ENCODE results near the gene FLNC.

The FLNC gene

DNA sequence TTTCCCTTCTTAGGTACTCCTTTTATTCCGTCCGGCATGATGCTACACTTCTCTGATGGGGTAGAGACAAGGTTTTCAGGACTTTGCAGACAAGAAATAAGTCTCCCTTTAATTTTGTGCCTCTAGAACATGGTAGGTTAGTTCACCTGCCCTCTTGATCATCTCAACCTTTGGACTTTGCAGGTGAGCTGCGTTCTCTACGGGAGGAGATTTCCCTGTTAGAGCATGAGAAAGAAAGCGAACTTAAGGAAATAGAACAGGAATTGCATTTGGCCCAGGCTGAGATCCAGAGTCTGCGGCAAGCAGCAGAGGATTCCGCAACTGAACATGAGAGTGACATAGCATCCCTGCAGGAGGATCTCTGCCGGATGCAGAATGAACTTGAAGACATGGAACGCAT is 29.2 kb upstream of the FLNC start:
- peaks cover 0 to 4% of the 10 kb centered on the region in 2 donors for H3K4me1 ChIP-seq (ENCODE audit: control insufficient read depth in 1 of 2, insufficient read depth in 2 of 2, low read length in 2 of 2)
- H3K4me3 ChIP-seq (ENCODE audit: low read depth in 1 of 2, low read length in 2 of 2) = peak overlapping the region; percentile 9 to 19
- no peak overlapping the region for H3K9ac ChIP-seq (ENCODE audit: low read depth in 1 of 2, low read length in 2 of 2)
- no peak overlapping the region for H3K27ac ChIP-seq (ENCODE audit: low read depth, low read length)
- no peaks in the 10 kb centered on the region for H3K36me3 ChIP-seq (ENCODE audit: control insufficient read depth in 1 of 2, insufficient read depth in 2 of 2, low read length in 2 of 2)
- no peaks in the 10 kb centered on the region for H3K27me3 ChIP-seq (ENCODE audit: control insufficient read depth in 1 of 2, insufficient read depth in 2 of 2, low read length in 2 of 2)
- H3K9me3 ChIP-seq (ENCODE audit: control insufficient read depth in 1 of 2, low read length in 2 of 2) = no peaks in the 10 kb centered on the region

DNA sequence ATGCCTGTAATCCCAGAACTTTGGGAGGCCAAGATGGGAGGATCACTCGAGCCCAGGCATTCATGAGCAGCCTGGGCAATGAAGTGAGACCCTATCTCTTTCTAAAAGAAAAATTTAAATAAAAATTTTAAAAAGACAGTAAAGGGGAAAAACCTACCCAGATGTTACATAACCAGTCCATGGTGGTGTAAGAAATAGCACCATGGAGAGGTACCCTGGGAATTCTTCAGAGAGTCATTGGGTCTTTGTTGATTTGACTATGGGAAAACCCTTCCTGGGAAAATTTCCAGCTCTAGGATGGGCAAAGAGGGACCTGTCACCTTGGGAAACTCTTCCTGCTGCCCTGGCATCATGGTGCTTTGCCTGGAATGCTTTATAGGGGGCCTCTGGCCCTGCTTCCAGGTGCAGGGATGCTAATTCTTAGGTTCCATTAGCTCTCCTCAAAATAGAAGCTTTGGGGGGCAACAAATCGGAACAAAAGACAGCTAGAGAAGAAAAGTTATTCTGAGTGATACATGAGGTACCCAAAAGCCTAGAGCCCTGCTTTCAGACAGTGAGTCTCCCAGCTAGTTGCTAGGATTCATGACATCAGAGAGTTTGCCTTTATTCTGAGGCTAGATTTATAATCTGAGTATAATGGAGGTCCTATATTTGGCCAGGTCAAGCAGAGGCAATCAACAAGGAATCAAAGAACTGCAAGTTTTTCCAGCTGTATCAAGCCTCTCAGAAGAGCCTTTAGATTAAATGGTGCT is 28.4 kb upstream of the FLNC start:
- Histone ChIP-seq H3K4me3 (ENCODE audit: low read depth in 1 of 2, low read length in 2 of 2) (no peak overlapping the region), H3K4me1 (ENCODE audit: control insufficient read depth in 1 of 2, insufficient read depth in 2 of 2, low read length in 2 of 2) (peaks cover 0 to 4% of the 10 kb centered on the region in 2 donors), H3K27ac (ENCODE audit: low read depth, low read length) (no peak overlapping the region), H3K9me3 (ENCODE audit: control insufficient read depth in 1 of 2, low read length in 2 of 2) (no peaks in the 10 kb centered on the region), H3K27me3 (ENCODE audit: control insufficient read depth in 1 of 2, insufficient read depth in 2 of 2, low read length in 2 of 2) (peaks cover 0 to 3% of the 10 kb centered on the region in 2 donors), H3K36me3 (ENCODE audit: control insufficient read depth in 1 of 2, insufficient read depth in 2 of 2, low read length in 2 of 2) (no peaks in the 10 kb centered on the region), H3K9ac (ENCODE audit: low read depth in 1 of 2, low read length in 2 of 2) (no peak overlapping the region)

DNA sequence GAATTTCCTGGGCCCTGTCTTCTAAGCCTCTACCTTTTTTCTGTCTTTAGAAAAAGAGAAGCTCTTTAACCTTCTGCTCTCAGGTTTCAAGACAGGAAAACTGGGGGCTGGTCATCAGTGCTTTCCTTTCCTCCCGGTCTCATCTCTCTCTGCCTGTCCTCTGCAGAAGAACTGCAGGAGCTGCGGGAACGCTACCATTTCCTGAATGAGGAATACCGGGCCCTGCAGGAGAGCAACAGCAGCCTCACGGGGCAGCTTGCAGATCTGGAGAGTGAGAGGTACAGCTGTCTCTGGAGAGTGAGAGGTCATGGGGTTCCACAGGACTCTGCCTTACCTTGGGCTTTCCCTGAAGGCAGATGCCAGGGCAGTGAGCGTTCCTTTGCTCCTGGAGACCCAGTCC is 25.7 kb upstream of the FLNC start:
- H3K36me3 ChIP-seq (ENCODE audit: control insufficient read depth in 1 of 2, insufficient read depth in 2 of 2, low read length in 2 of 2) = no peaks in the 10 kb centered on the region
- no peak overlapping the region for H3K9ac ChIP-seq (ENCODE audit: low read depth in 1 of 2, low read length in 2 of 2)
- H3K27me3 ChIP-seq (ENCODE audit: control insufficient read depth in 1 of 2, insufficient read depth in 2 of 2, low read length in 2 of 2) = peaks cover 0 to 3% of the 10 kb centered on the region in 2 donors

DNA sequence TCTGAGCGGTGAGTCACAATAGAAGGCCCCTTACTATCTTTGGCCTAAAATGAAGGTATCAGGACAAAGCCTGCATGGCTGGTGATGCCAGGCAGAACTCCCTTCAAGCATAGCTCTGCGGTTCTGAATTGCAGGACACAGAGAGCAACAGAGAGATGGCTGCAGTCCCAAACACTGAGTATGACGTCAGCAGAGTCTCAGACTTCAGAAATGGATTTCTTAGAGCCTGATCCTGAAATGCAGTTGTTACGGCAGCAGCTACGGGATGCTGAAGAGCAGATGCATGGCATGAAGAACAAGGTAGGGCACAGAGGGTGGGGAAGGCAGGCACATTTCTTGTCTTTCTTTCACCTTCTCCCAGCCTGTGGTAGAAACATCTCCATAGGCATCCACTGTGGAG is 25.0 kb upstream of the FLNC start:
- Histone ChIP-seq H3K4me3 (ENCODE audit: low read depth in 1 of 2, low read length in 2 of 2) (no peak overlapping the region), H3K36me3 (ENCODE audit: control insufficient read depth in 1 of 2, insufficient read depth in 2 of 2, low read length in 2 of 2) (no peaks in the 10 kb centered on the region), H3K27ac (ENCODE audit: low read depth, low read length) (no peak overlapping the region), H3K4me1 (ENCODE audit: control insufficient read depth in 1 of 2, insufficient read depth in 2 of 2, low read length in 2 of 2) (peaks cover 0 to 4% of the 10 kb centered on the region in 2 donors), H3K9ac (ENCODE audit: low read depth in 1 of 2, low read length in 2 of 2) (no peak overlapping the region), H3K27me3 (ENCODE audit: control insufficient read depth in 1 of 2, insufficient read depth in 2 of 2, low read length in 2 of 2) (peaks cover 0 to 3% of the 10 kb centered on the region in 2 donors), H3K9me3 (ENCODE audit: control insufficient read depth in 1 of 2, low read length in 2 of 2) (no peaks in the 10 kb centered on the region)

More for the DNA sequence above, 25.7 kb upstream of the FLNC start:
- Histone ChIP-seq H3K4me1 (ENCODE audit: control insufficient read depth in 1 of 2, insufficient read depth in 2 of 2, low read length in 2 of 2) (peaks cover 0 to 4% of the 10 kb centered on the region in 2 donors), H3K9me3 (ENCODE audit: control insufficient read depth in 1 of 2, low read length in 2 of 2) (no peaks in the 10 kb centered on the region), H3K4me3 (ENCODE audit: low read depth in 1 of 2, low read length in 2 of 2) (no peak overlapping the region), H3K27ac (ENCODE audit: low read depth, low read length) (no peak overlapping the region)

DNA sequence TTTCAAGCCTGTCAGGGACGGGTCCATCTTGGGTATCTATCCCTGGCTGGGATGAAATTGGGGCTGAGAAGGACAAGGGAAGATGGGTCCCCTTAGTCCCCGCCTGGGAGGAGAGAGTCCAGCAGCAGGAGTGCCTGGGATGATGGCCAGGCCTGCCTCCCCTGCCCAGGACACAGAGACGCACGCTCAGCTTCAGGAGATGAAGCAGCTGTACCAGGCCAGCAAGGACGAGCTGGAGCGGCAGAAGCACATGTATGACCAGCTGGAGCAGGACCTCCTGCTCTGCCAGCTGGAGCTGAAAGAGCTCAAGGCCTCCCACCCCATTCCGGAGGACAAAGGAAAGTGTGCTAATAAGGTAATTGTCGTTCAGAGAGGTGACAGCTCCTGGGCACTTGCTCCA is 23.0 kb upstream of the FLNC start:
- Histone ChIP-seq H3K9ac (ENCODE audit: low read depth in 1 of 2, low read length in 2 of 2) (no peak overlapping the region), H3K4me3 (ENCODE audit: low read depth in 1 of 2, low read length in 2 of 2) (no peak overlapping the region), H3K9me3 (ENCODE audit: control insufficient read depth in 1 of 2, low read length in 2 of 2) (no peaks in the 10 kb centered on the region), H3K36me3 (ENCODE audit: control insufficient read depth in 1 of 2, insufficient read depth in 2 of 2, low read length in 2 of 2) (no peaks in the 10 kb centered on the region), H3K27me3 (ENCODE audit: control insufficient read depth in 1 of 2, insufficient read depth in 2 of 2, low read length in 2 of 2) (peaks cover 0 to 3% of the 10 kb centered on the region in 2 donors), H3K27ac (ENCODE audit: low read depth, low read length) (no peak overlapping the region), H3K4me1 (ENCODE audit: control insufficient read depth in 1 of 2, insufficient read depth in 2 of 2, low read length in 2 of 2) (no peaks in the 10 kb centered on the region)

DNA sequence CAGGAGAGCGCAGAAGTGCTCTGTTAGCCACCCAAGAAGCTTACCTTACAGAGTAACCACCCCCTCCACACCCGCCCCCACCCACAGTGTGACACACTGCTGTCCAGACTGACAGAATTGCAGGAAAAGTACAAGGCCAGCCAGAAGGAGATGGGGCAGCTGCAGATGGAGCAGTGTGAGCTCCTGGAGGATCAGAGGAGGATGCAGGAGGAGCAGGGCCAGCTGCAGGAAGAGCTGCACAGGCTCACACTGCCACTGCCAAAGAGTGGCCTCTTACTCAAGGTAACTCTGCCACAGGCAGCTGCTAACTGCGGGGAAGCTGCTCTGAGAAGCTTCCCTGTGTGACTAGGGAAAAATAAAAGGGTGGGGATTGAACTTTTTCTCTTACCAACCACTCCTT is 20.8 kb upstream of the FLNC start:
- peaks cover 0 to 3% of the 10 kb centered on the region in 2 donors for H3K27me3 ChIP-seq (ENCODE audit: control insufficient read depth in 1 of 2, insufficient read depth in 2 of 2, low read length in 2 of 2)
- peaks cover 0 to 7% of the 10 kb centered on the region in 2 donors for H3K4me1 ChIP-seq (ENCODE audit: control insufficient read depth in 1 of 2, insufficient read depth in 2 of 2, low read length in 2 of 2)
- no peak overlapping the region for H3K27ac ChIP-seq (ENCODE audit: low read depth, low read length)
- no peak overlapping the region for H3K9ac ChIP-seq (ENCODE audit: low read depth in 1 of 2, low read length in 2 of 2)
- H3K9me3 ChIP-seq (ENCODE audit: control insufficient read depth in 1 of 2, low read length in 2 of 2) = no peaks in the 10 kb centered on the region
- no peaks in the 10 kb centered on the region for H3K36me3 ChIP-seq (ENCODE audit: control insufficient read depth in 1 of 2, insufficient read depth in 2 of 2, low read length in 2 of 2)
- no peak overlapping the region for H3K4me3 ChIP-seq (ENCODE audit: low read depth in 1 of 2, low read length in 2 of 2)

DNA sequence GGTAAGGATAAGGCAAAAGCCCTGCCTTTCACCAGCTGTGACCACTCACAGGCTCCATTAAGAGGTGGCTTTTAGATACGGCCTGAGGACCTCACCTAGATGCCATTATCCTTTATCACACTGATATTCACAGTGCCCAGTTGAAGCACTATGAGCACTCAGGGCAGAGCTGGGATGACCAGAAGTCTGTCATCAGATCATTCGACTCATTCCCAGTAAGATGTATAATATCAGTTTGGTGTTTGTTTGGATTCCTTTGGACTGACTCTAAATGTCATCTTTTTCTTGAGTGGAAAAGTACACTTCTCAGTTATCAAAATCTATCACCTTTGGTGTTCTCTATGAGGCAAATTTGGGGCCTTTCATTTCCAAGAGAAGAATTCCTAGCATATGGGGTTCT is 19.7 kb upstream of the FLNC start:
- peaks cover 0 to 7% of the 10 kb centered on the region in 2 donors for H3K4me1 ChIP-seq (ENCODE audit: control insufficient read depth in 1 of 2, insufficient read depth in 2 of 2, low read length in 2 of 2)
- peaks cover 0 to 3% of the 10 kb centered on the region in 2 donors for H3K27me3 ChIP-seq (ENCODE audit: control insufficient read depth in 1 of 2, insufficient read depth in 2 of 2, low read length in 2 of 2)
- no peak overlapping the region for H3K9ac ChIP-seq (ENCODE audit: low read depth in 1 of 2, low read length in 2 of 2)
- H3K36me3 ChIP-seq (ENCODE audit: control insufficient read depth in 1 of 2, insufficient read depth in 2 of 2, low read length in 2 of 2) = no peaks in the 10 kb centered on the region
- no peak overlapping the region for H3K27ac ChIP-seq (ENCODE audit: low read depth, low read length)
- no peaks in the 10 kb centered on the region for H3K9me3 ChIP-seq (ENCODE audit: control insufficient read depth in 1 of 2, low read length in 2 of 2)
- H3K4me3 ChIP-seq (ENCODE audit: low read depth in 1 of 2, low read length in 2 of 2) = no peak overlapping the region

DNA sequence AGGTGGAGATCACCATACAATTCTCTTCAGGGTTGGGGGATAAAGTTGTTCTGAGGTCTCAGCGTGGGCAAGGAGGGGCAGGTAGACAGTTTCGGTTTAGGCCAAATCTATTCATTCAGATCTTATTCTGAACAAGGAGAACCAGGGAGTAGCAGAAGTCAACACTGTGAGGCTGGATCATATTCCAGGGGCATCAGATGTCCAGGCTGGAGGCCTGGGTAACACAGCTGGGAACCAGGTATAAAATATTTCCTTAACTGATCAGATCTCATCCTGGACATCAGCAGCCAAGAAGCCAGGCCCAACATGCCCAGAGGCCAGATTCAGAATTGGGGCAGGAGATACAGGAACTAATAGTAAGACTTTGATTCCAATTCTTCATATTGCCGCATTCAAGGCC is 19.2 kb upstream of the FLNC start:
- peaks cover 0 to 3% of the 10 kb centered on the region in 2 donors for H3K27me3 ChIP-seq (ENCODE audit: control insufficient read depth in 1 of 2, insufficient read depth in 2 of 2, low read length in 2 of 2)
- H3K4me1 ChIP-seq (ENCODE audit: control insufficient read depth in 1 of 2, insufficient read depth in 2 of 2, low read length in 2 of 2) = peaks cover 0 to 7% of the 10 kb centered on the region in 2 donors
- no peaks in the 10 kb centered on the region for H3K9me3 ChIP-seq (ENCODE audit: control insufficient read depth in 1 of 2, low read length in 2 of 2)
- no peak overlapping the region for H3K4me3 ChIP-seq (ENCODE audit: low read depth in 1 of 2, low read length in 2 of 2)
- no peaks in the 10 kb centered on the region for H3K36me3 ChIP-seq (ENCODE audit: control insufficient read depth in 1 of 2, insufficient read depth in 2 of 2, low read length in 2 of 2)
- H3K27ac ChIP-seq (ENCODE audit: low read depth, low read length) = no peak overlapping the region
- no peak overlapping the region for H3K9ac ChIP-seq (ENCODE audit: low read depth in 1 of 2, low read length in 2 of 2)

DNA sequence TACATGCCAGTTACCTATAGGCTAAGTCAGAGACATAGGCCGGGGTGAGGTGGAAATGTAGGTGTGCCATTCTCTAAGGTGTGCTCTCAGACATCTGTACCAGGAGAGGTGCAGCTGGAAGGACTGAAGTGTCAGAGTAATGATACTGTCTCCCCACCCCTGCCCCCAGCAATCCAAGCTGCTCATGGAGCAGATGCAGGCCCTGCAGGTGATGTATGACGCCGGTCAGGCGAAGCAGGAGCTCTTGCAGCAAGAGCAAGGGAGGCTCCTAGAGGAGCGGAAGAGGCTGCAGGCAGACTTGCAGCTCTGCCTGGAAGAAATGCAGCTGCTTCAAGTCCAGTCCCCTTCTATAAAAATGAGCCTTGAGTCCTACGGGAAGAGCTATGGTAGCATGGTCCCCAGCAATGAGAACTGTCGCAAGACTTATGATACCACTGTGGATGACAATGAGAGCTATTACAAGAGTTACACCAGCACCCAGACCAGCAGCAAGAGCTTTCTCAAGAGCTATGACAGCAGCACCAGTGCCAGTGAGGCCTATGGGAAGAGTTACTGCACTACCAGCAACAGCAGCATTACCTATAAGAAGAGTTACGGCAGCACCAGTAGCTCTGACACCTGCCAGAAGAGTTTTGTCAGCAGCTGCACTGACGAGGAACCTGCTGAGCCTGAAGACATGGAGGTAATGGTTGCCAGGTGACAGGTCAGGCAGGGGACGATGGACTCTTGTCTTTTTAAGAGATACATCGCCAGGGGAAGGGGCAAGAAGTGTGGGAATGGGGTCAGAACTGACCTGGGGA is 18.4 kb upstream of the FLNC start:
- Histone ChIP-seq H3K36me3 (ENCODE audit: control insufficient read depth in 1 of 2, insufficient read depth in 2 of 2, low read length in 2 of 2) (no peaks in the 10 kb centered on the region), H3K4me3 (ENCODE audit: low read depth in 1 of 2, low read length in 2 of 2) (no peak overlapping the region), H3K27me3 (ENCODE audit: control insufficient read depth in 1 of 2, insufficient read depth in 2 of 2, low read length in 2 of 2) (no peaks in the 10 kb centered on the region), H3K27ac (ENCODE audit: low read depth, low read length) (no peak overlapping the region), H3K9ac (ENCODE audit: low read depth in 1 of 2, low read length in 2 of 2) (no peak overlapping the region), H3K9me3 (ENCODE audit: control insufficient read depth in 1 of 2, low read length in 2 of 2) (no peaks in the 10 kb centered on the region), H3K4me1 (ENCODE audit: control insufficient read depth in 1 of 2, insufficient read depth in 2 of 2, low read length in 2 of 2) (peaks cover 0 to 7% of the 10 kb centered on the region in 2 donors)

DNA sequence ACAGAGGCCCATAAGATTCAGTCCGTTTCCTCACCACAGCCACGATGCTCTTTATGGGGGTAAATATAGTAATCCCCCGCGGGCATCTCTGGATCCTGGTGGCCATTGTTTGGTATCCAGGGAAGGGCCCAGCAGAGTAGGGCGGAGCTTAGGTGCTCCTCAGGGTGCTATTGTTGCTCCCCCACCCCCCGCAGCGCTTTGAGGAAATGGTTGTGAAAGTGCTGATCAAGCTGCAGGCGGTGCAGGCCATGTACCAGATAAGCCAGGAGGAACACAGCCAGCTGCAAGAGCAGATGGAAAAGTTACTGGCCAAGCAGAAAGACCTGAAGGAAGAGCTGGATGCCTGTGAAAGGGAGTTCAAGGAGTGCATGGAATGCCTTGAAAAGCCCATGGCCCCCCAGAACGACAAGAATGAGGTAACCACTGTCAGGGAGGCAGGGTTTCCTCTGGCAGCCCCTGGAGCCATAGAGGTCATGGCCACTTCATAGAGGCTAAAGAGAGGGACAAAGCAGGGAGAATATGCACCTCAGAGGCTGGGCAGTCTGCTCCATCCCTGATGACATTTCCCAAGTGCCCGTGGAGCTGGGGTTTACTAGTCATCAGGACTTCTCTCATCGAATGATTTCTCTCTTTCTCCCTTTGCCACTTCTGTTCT is 17.6 kb upstream of the FLNC start:
- Histone ChIP-seq H3K27me3 (ENCODE audit: control insufficient read depth in 1 of 2, insufficient read depth in 2 of 2, low read length in 2 of 2) (no peaks in the 10 kb centered on the region), H3K4me1 (ENCODE audit: control insufficient read depth in 1 of 2, insufficient read depth in 2 of 2, low read length in 2 of 2) (peaks cover 0 to 7% of the 10 kb centered on the region in 2 donors), H3K36me3 (ENCODE audit: control insufficient read depth in 1 of 2, insufficient read depth in 2 of 2, low read length in 2 of 2) (no peaks in the 10 kb centered on the region), H3K9me3 (ENCODE audit: control insufficient read depth in 1 of 2, low read length in 2 of 2) (no peaks in the 10 kb centered on the region), H3K27ac (ENCODE audit: low read depth, low read length) (no peak overlapping the region), H3K9ac (ENCODE audit: low read depth in 1 of 2, low read length in 2 of 2) (no peak overlapping the region), H3K4me3 (ENCODE audit: low read depth in 1 of 2, low read length in 2 of 2) (no peak overlapping the region)

Data from duodenal mucosa (tissue), 2 donors.